Suppressor macrophage treated with lipopolysaccharide for 4 hours (primary cell): ENCODE data around the gene IGSF3.

ENCODE experiments used
- DNase-seq: peaks from one replicate; pipeline ENCODE4 v3.0.0-alpha.2; 2020

Gene IGSF3

DNA sequence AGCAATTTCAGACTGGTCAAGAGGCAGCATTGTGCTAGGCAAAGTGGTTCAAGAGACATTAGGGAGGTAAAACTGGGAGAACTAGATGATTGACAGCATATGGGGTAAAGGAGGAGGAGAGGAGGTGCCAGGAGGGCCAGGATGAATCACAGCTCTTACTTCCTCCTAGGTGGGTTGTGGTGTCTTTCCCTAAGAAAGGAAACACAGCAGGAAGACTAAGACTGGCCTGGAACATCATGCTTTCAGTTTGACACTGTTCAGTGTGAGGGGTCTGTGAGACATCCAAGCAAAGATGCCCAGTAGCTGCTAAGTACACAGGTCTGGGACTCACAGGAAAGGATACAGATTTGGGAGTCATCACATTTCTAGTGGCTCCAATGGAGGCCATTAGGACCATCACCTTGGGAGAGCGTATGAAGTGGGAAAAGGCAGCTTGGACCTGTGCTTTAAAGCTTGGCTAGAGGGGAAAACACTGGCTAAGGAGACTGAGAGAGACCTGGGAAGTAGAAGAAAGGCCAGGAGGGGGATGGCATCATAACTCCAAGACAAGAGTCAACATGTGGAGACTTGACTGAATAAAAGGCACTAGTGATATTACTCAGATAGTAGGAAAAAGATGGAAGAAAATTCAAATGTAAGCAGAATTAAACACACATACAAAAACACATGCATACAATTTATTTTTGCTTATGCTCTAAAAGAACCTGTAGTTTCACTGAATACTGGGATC, 114.0 kb downstream of the IGSF3 start:
- peak; percentile 43 for DNase-seq

GRCh38 chr1:116546354-116546977, 121.1 kb downstream of the IGSF3 start:
- no peak for DNase-seq

- no peak for DNase-seq
Observed at GRCh38 chr1:116545359-116545705, 122.2 kb downstream of the IGSF3 start.

GRCh38 chr1:116544588-116545358, 122.8 kb downstream of the IGSF3 start:
- DNase-seq: peak; percentile 44

- DNase-seq: peak; percentile 59
Observed at GRCh38 chr1:116540088-116540487, 127.4 kb downstream of the IGSF3 start.

DNA sequence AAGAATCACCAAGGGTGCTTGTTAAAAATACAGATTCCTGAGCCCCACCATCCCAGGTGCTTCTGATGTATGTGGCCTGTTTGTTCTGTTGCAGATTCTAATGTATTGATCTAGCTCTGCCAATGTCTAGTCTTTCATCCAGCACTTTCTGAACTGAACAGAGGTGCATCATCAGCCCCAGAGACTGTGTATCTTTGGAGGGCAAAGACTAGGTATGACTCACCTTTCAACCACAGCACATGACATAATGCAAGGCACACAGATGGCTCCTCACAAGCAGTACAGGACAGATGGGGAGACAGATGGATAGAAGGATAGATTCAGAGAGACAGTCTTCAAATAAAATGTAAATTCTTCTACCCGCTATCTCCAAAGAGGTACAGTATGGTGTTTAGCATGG, 129.0 kb downstream of the IGSF3 start:
- DNase-seq: peak; percentile 32

- DNase-seq: peak; percentile 36
Observed at GRCh38 chr1:116537898-116538297, 129.6 kb downstream of the IGSF3 start.

DNA sequence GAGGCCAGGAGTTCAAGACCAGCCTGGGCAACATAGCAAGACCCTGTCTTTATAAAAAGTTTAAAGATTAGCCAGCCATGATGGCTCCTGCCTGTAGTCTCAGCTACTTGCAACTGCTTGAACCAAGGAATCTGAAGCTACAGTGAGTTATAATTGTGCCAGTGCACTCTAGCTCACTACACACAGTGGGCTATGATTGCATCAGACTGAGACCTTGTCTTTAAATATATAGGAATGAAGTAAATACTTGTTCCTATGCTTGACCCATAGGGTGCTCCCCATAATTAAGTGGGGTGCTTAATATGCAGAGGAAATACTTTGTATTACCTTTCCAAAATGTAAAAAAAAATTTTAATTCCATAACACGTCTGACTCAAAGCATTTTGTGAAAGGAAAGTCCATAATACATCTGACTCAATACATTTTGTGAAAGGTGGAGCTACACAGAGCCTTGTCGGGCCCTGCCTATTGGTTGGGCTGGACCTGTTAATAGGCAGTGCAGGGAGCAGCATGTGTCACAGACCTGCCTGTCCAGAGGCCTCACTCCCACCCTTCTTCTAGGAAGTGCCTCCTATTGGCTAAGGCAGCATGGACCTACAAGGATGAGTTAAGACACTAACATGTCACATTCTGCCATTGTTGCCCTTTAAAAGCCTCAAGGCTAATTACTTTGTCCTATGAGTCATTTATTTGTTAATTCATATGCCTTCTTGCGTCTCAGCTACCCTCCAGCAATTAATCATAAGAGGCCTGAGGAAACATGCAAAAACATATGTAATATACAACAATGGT, 130.3 kb downstream of the IGSF3 start:
- peak; percentile 84 for DNase-seq

- no peak for DNase-seq
Observed at GRCh38 chr1:116534014-116534739, 133.4 kb downstream of the IGSF3 start.

- no peak for DNase-seq
Observed at GRCh38 chr1:116533429-116533820, 134.1 kb downstream of the IGSF3 start.

- DNase-seq: peak; percentile 75
Observed at GRCh38 chr1:116532671-116533428, 134.7 kb downstream of the IGSF3 start.

DNA sequence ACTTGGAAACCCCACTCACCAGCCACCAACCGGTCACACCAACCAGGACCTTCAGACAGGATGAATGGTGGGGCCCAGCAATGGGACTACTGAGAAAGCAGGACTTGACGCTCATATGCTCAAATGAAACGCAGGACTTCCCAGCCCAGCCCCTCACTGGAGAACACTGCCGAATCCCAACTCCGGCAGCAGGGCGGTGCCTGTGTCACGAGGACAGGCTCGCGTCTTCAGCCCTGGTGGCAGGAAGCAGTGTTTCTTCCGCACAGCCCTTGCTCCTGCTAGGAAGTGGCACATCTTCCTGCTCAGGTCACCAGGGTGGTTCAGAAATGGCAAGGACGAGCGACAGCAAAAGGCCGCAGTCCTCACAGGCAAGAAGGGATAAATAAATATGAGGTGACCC, 135.6 kb downstream of the IGSF3 start:
- DNase-seq: no peak

- no peak for DNase-seq
Observed at GRCh38 chr1:116529681-116530080, 137.9 kb downstream of the IGSF3 start.

DNA sequence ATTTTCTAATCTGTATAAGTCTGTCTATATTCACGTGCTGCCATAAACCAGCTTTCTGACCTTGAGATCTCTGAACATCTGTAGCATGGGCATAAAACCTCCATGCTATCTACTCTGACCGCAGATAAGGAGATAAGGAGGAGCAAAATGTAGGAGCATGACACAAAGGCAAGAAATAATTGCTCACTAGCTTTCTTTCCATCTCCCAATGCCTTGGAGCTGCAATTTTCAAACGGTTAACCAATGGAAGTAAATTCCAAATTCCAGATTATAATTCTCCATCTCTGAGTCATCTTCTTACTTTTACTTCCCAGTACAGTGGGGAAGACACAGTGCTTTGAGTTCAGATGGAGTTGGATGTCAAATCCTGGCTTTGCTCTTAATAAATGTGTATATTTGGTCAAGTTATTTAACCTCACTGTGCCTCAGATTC, 138.3 kb downstream of the IGSF3 start:
- no peak for DNase-seq

DNA sequence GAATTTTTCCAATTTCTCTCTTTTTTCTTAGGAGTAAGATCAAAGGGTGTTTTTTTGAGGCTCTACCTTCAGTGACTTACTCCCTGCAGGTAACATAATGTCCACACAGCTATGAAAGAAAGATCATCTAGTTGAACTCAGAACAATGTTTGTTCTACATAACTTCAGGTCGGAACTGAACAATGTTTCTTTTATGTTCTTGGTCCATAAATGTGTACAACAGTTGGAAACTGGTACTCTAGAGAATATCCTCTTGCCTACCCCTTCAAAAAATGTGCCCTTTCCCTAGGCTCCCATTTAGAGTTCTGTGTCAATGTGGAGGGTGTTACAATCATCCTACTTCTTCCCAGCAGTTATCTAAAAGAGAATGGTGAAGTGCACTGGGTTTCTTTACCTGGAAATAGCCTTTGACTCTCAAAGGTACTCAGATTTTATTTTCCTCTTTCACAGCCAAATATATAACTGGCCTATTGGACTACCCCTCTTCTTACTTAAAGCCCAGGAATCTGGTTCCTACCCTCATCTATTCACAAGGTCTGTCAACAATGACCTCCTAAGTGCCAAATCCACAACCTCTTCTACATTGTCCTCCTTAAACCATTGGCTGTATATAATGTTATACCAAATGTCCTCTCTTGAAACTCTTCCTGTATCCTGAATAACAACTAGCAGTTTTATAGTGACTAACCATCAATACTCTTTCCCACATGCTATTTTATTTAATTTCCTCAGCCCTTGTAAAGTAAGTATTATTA, 139.0 kb downstream of the IGSF3 start:
- DNase-seq: no peak

- DNase-seq: no peak
Observed at GRCh38 chr1:116525440-116525839, 142.1 kb downstream of the IGSF3 start.
